Muscle of back (tissue), 11 donors: ENCODE data around the gene FAM3A. TPM values are rescaled to one million over a fixed set of nuclear protein-coding genes. Genes with fewer than 3 reads are reported as not detected.

Source experiments
- DNase-seq, 3 donors: peaks; one replicate each; pipeline versions ENCODE4 v3.0.0 to v3.0.0-alpha.2; 2013
- polyA plus RNA-seq, 10 donors: library from polyadenylated mRNA; unstranded; fragments of 120-200 nt; gene quantifications; one replicate each; pipeline ENCODE4 v1.2.1, GENCODE V29; 2013; ENCODE audit not compliant: insufficient read length in 10 of 10

Gene FAM3A
- polyA plus RNA-seq, 10 donors, result 21.6 to 33.9 (median 26.2) TPM

GRCh38 chrX:154482786-154483185 lies 33.2 kb downstream of the FAM3A start:
- DNase-seq, result no peak

GRCh38 chrX:154481911-154482601 lies 34.0 kb downstream of the FAM3A start:
- no peak for DNase-seq

- no peak for DNase-seq
Observed at GRCh38 chrX:154481195-154481594, 34.8 kb downstream of the FAM3A start.

- peak; percentile 79 to 94 (median 89) for DNase-seq
Observed at GRCh38 chrX:154478728-154479622, 37.1 kb downstream of the FAM3A start, which contains the start of gene LAGE3. Gene LAGE3 (minus strand): TSS chrX:154479281. CDS start chrX:154478915, 366 bp downstream.

- DNase-seq, result no peak
Observed at GRCh38 chrX:154477891-154478477, 38.0 kb downstream of the FAM3A start.

DNA sequence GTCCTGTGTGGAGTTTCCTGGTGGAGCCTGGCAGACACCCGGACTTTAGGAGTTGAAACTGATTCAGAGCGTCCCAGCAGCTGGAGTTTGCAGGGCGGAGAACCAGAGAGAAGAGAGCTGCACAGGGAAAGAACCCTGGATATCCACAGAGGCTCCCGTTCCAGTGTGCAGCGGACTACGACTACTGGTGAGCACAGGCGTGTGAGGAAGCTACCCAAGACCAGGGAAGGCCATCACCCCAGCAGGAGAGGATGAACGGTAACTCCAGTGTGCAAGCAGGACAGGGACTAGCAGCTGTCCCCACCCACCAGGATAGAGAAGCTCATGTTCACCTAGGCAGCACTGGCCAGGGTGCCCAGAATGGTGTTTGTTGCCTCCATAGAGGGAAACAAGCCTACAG lies 39.2 kb downstream of the FAM3A start:
- DNase-seq, result peak in 1 of 3 donors; percentile 23

DNA sequence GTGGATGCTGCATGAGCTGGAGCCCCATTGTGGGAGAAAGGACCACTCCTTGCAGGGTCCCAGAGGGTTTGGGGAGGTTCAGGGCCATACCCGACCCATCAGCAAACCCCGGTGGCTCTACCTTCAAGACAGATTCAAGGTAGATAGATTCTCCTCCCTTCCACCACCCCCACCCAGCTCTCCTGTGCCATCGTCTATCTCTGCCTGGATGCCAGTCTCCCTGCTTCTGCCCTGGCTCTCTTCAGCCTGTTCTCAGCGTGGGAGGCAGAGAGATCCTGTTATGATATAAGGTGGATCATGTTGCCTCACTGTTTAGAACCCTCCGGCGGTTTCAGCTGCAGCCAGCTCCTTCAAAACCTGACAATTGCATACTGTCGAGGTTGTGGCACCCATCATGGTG lies 42.3 kb downstream of the FAM3A start:
- no peak for DNase-seq

DNA sequence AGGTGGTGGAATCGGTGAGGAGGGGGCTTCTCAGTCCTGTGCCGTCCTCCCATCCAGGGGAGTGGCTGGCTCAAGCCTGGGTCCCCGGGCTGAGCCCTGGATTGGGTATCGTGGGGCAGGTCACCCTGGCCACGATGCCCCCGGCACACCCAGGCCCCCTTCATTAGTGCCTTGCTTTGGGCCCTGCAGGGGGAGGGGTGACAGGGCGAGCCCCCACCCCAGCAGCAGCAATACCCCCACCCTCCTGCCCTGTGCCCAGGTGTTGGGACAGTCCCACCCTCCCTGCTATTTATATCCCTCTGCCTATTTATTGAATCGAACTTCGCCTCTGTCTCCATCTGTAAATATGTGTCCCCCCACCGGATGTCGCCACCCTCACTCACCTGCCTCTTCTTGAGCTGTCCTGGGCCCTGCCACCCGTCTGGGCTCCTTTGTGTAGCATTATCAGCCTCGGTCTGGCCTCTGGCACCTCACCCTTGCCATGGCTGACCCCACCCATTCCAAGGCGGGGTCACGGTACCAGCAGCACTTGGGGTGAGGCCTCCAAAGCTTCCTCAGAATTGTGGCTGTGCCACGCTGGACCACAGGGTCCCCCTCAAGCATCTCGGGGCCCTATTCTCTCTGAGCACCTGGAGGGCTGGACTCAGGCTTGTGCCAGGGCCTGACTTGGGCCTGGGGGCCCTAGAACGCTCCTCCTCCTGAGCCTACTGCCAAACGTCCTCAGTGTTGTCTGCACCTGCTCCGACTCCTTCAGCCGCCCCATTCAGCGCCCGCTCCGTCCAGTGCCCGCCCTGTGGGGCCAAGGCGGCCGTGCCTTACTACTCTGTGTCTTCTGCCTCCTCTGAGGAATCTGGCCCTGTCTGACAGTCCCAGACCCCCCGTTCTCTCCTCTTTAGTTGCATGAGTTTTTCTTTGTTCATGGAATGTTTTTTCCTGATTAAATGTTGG lies 43.1 kb downstream of the FAM3A start:
- no peak for DNase-seq

- no peak for DNase-seq
Observed at GRCh38 chrX:154471839-154472684, 44.0 kb downstream of the FAM3A start.

DNA sequence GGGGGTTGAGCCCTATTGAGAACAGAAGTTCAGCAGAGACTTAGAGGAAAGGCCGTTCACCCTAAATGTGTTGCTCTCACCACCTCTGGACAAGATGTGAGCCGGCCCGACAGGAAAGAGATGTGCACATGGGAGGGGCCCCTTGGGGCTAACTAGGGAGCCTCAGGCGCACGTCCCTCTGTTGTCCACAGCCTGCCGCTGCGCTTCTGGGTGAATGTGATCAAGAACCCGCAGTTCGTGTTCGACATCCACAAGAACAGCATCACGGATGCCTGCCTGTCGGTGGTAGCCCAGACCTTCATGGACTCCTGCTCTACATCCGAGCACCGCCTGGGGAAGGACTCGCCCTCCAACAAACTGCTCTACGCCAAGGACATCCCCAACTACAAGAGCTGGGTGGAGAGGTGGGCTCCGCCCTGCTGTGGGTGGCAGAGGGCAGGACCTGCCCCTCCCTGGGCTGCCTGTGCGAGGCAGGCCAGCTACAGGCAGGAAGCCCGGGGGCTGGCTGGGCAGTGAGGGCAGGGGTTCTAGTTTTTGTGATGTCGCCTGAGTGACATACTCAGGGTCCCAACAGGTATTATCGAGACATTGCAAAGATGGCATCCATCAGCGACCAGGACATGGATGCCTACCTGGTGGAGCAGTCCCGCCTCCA lies 45.0 kb downstream of the FAM3A start:
- DNase-seq, result no peak

GRCh38 chrX:154470434-154470833 lies 45.6 kb downstream of the FAM3A start:
- DNase-seq, result no peak

DNA sequence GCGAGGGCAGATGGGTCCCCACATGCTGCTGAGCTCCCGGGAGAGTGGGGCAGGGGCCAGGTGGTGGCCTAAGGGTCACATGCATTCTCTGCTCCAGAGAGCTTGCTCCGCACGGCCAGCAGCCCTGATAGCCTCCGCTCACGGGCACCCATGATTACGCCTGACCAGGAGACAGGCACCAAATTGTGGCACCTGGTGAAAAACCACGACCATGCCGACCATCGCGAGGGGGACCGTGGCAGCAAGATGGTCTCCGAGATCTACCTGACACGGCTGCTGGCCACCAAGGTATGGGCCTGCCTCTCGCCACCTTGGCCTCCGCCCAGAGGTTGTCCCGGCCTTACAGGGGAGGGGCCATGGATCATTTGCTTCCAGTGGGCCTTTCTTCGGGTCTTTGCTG lies 46.2 kb downstream of the FAM3A start:
- no peak for DNase-seq

- no peak for DNase-seq
Observed at GRCh38 chrX:154469114-154469513, 46.9 kb downstream of the FAM3A start.

DNA sequence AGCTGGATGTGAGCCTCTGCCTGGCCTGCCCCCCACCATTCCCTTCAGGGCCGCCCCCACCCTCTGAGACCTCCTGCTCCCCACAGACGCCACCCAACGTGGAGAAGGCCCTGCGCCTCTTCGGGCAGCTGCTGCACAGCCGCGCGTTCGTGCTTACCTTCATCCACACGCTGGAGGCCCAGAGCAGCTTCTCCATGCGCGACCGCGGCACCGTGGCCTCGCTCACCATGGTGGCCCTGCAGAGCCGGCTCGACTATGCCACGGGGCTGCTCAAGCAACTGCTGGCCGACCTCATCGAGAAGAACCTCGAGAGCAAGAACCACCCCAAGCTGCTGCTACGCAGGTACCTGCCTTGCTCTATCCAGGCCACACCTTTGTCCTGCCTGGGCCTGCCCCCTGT lies 47.8 kb downstream of the FAM3A start:
- DNase-seq, result no peak

GRCh38 chrX:154467556-154467955 lies 48.5 kb downstream of the FAM3A start:
- no peak for DNase-seq

DNA sequence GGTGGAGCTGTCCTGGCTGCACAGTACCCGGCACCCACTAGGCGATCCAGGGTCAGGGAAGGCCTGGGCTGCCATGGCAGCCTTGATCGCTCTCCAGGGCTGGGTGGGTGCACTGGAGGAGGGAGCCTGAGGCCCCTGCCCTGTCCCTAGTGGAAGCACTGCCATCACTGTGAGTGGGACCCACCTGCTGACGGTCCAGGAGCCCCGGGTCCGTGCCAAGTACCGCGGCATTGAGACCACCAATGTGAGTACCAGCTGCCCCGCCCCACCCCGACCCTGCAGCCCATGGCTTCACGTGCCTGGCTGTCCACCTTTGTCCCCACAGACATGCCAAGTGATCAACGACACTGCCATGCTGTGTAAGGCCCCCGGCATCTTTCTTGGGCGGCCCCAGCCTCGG lies 49.1 kb downstream of the FAM3A start:
- no peak for DNase-seq

GRCh38 chrX:154466036-154466435 lies 50.0 kb downstream of the FAM3A start:
- no peak for DNase-seq

DNA sequence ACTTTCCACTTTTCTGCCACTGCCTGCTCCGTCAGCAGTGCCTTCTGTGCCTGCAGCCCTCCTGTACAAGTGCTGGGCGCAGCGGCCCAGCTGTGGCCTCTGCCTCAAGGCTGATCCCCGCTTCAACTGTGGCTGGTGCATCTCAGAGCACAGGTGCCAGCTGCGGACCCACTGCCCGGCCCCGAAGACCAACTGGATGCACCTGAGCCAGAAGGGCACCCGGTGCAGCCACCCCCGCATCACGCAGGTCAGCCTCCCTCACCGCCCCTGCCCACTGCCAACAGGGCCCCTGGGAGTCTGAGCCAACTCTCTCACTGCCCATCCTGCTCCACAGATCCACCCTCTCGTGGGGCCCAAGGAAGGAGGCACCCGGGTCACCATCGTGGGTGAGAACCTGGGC lies 50.4 kb downstream of the FAM3A start:
- DNase-seq, result no peak

DNA sequence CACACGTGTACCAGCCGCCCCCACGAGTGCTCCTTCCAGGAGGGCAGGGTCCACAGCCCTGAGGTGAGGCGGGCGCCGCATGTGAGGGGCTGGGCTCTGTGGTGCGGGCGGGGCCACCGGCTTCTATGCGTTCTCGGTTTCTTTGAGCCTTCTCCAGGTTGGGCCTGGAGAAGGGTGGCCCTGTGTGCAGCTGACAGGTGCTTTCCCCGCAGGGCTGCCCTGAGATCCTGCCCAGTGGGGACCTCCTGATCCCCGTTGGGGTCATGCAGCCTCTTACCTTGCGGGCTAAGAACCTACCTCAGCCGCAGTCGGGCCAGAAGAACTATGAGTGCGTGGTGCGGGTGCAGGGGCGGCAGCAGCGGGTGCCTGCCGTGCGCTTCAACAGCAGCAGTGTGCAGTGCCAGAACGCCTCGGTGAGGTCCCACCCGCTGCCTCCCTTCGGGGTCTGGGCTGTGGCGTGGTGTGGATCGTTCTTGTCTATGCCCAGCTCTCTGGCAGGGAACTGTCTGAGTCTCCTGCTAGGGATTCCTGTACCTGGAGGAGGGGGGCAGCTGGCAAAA lies 51.1 kb downstream of the FAM3A start:
- DNase-seq, result no peak
